ENCODE results near the gene TNFRSF14.

DNA sequence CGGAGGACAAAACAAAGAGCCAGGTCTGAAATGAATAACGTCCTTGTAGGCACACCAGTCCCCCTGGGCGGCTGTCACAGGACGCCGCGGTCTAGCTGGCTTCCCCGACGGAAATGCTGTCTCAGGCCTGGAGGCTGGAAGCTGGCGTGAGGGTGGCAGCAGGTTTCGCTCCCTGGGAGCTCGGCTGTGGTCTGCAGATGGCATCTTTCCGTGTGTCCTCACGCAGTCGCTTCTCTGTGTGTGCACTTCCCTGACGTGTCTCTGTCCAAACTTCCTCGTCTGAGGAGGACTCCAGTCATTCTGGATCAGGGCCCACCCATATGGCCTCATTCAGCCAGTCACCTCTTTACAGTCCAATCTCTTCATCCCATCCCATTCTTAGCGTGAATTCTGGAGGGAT is 14.2 kb downstream of the TNFRSF14 start:
- TF ChIP-seq, protein P1, sequence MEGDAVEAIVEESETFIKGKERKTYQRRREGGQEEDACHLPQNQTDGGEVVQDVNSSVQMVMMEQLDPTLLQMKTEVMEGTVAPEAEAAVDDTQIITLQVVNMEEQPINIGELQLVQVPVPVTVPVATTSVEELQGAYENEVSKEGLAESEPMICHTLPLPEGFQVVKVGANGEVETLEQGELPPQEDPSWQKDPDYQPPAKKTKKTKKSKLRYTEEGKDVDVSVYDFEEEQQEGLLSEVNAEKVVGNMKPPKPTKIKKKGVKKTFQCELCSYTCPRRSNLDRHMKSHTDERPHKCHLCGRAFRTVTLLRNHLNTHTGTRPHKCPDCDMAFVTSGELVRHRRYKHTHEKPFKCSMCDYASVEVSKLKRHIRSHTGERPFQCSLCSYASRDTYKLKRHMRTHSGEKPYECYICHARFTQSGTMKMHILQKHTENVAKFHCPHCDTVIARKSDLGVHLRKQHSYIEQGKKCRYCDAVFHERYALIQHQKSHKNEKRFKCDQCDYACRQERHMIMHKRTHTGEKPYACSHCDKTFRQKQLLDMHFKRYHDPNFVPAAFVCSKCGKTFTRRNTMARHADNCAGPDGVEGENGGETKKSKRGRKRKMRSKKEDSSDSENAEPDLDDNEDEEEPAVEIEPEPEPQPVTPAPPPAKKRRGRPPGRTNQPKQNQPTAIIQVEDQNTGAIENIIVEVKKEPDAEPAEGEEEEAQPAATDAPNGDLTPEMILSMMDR (conservative IDR thresholded peaks at IDR 0.05; ENCODE audit: low read length): no peak
- TF ChIP-seq EZH2phosphoT487 (IDR thresholded peaks at IDR 0.05; ENCODE audit: borderline replicate concordance, low read depth, low read length): no peak
